Stimulated activated CD4-positive, alpha-beta T cell treated with anti-CD3 and anti-CD28 coated beads, Interleukin-1b, Interleukin-23, amount 100 ng/mL, for 24 hours (primary cell): ENCODE data around the gene RPS6KA4.

Experiments used
- DNase-seq, 4 experiments: peaks; one replicate each; pipeline ENCODE4 v3.0.0-alpha.2; 2020; ENCODE audit warnings: low read depth in 4 of 4, low spot score in 1 of 4

RPS6KA4 gene

DNA sequence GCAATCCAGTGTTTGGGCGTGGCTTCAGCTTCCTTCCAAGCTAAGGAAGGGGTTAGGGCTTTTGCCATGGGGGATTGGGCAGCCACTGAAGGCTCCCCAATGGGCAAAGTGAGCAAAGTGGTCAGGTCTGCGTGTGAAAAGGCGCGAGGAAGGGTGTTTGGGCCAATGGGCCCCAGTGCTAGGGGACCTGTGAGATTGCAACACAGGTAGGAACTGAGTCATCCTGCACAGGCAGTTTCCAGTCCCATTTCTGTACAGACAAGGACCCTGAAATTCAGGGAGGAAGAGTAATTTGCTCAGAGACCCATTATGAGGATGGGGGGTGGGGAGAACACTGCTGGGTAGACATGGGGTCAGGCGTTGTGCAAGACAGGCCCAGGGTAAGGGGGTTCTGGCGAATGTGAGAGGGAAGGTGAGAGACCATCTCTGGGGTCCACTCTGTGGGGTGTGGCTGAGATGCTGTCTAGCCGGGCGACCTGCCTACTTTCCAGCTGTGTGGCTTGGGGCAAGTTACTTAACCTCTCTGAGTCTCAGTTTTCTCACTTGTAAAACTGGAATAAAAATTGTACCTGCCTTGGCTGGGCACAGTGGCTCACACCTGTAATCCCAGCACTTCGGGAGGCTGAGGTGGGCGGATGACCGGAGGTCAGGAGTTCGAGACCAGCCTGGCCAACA, 11.6 kb upstream of the RPS6KA4 start:
- DNase-seq: no peak

DNA sequence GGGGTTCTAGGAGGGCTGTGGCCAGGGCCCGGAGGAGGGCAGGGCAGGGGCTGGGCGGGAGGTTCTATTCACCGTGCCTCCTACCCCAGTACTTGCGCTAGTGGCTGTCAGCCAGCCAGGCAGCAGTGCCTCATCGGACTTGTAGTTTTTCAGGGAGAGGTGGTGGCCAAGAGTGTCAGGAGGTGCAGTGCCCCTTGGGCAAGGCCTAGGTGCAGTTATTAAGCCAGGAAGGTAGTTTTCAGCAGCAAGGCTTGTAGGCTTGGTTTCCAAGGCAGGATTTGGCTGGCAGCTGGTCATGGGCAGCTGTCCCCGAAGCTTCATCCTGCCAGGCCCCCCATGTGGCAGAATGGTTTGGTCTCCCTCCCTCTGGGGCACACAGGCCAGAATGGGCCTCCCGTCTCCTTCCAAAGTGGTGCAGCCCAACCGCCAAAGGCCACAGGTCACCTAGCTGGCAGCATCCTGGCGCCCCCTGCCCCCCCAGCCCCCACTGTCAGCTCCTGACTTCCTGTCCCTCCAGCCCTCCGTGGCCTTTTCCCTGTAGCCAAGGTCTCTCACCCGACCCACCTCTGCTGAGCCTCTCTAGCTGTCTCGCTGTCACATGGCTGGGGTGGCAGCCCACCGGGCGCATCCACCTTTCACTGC, 10.5 kb upstream of the RPS6KA4 start:
- no peak for DNase-seq

DNA sequence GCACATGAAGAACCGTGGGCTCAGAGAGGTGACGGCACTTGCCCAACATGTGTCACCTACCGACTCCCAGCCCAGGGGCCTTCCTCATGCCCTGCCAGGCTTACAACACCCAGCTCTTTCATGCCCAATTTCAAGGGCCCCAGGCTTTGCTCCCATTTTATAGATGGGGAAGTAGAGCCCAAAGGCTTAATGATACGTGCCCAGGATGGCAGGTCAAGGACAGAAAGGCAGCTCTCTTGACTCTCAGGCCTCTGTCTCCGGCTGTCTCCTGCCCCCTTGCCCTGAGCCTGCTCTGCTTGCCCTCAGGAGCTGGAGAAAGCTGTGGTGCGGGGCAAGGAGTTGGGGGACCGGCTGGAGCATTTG, 10.0 kb upstream of the RPS6KA4 start:
- no peak for DNase-seq

DNA sequence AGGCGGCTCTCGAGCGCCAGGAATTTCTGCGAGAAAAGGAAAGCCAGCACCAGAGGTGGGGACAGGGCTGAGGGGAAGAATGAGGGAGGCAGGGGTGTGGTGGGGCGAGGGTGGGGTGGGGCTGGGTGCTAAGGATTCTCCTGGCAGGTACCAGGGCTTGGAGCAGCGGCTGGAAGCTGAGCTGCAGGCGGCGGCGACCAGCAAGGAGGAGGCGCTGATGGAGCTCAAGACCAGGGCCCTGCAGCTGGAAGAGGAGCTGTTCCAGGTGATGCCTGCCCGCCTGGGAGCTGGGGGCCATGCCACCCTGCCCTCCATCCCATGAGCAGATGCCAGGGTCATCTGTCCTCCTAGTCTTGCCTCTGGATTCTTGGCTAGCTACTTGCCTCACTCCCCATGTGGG, 9.6 kb upstream of the RPS6KA4 start:
- DNase-seq: no peak

DNA sequence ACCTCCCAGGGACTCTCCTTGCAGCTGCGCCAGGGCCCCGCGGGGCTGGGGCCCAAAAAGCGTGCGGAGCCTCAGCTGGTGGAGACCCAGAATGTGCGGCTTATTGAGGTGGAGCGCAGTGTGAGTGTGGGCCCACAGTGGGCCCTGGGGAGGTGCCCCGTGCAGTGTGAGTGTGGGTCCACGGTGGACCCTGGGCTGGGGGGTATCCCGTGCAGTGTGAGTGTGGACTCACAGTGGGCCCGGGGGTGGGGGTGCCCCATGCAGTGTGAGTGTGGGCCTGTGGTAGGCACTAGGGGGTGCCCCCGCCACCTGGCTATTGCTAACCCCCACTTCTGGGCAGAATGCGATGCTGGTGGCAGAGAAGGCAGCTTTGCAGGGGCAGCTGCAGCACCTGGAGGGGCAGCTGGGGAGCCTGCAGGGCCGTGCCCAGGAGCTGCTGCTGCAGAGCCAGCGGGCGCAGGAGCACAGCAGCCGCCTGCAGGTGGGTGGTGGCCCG, 7.8 kb upstream of the RPS6KA4 start:
- no peak for DNase-seq

DNA sequence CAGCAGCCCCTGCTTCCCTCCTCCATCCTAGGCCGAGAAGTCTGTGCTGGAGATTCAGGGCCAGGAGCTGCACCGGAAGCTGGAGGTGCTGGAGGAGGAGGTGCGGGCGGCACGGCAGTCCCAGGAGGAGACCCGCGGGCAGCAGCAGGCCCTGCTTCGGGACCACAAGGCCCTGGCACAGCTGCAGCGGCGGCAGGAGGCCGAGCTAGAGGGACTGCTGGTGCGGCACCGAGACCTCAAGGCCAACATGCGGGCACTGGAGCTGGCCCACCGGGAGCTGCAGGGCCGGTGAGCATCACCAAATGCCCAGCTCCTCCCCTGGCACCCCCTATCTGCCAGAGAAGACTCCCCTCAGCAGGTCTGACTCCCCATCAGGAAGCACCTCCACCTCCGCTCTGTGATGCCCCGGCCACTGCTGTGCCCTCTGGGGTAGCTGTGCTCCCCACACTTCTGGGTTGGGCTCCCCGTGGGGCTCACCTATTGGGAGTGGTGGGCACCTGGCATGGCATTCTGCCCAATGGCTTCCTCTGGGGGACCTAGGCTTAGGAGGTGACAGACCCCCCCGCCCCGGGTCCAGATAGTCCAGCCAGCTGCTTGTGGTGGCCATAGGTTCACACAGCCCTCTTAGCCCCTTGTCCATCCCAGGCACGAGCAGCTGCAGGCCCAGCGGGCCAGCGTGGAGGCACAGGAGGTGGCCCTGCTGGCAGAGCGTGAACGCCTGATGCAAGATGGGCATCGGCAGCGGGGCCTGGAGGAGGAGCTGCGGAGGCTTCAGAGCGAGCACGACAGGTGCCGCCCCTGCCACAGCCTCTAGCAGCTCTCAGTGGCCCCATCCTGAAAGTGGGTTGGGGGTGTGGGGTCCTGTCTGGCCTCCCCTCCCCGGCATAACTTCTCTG, 6.6 kb upstream of the RPS6KA4 start:
- no peak for DNase-seq

DNA sequence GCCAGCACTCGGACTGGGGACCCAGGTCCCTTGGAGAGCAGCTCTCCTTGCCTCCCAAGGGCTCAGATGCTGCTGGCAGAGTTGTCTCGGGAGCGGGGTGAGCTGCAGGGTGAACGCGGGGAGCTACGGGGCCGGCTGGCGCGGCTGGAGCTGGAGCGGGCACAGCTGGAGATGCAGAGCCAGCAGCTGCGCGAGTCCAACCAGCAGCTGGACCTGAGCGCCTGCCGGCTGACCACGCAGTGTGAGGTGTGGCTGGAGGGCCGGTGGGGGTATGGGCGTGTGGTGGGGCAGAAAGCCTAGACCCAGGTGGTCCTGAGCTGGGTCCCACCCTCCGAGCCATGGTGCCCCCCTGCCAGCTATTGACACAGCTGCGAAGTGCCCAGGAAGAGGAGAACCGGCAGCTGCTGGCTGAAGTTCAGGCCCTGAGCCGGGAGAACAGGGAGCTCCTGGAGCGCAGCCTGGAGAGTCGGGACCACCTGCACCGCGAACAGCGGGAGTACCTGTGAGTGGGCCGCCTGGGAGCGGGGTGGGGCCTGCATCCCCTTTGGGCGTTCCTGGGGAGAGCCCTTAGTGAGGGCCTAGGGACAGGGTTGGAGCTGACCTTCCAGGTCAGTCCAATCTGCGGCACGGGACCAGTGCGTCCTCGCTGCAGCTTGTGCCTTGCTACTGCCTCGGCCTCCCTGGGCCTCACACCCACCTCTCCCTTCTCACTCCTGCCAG, 5.8 kb upstream of the RPS6KA4 start:
- no peak for DNase-seq

DNA sequence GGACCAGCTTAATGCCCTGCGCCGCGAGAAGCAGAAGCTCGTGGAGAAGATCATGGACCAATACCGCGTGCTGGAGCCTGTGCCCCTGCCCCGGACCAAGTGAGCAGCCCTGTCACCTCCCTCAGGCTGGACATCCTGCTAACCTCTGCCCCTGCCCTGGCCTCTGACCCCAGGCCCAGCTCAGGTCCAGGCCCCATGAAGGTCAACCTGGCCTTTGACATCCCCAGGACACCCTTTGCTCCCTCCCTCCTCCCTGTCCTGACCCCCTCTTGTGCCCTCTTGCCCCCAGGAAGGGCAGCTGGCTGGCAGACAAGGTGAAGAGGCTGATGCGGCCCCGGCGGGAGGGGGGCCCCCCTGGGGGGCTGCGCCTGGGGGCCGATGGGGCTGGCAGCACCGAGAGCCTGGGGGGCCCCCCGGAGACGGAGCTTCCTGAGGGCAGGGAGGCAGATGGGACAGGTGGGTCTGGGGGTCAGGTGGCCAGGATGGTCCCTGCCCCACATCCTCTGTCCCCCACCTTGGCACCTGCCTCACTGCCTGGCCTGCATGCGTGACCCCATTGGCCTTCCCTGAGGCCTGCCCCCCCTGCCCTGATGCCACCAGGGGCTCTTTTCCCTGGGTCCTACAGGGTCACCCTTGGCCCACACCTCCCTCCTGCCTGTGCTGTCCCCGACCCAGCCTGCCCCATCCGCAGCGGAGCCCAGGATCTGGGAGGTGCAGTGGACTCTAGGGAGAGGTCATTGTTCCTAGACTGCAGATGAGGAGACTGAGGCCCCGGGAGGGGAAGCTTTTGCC, 5.1 kb upstream of the RPS6KA4 start:
- no peak for DNase-seq

DNA sequence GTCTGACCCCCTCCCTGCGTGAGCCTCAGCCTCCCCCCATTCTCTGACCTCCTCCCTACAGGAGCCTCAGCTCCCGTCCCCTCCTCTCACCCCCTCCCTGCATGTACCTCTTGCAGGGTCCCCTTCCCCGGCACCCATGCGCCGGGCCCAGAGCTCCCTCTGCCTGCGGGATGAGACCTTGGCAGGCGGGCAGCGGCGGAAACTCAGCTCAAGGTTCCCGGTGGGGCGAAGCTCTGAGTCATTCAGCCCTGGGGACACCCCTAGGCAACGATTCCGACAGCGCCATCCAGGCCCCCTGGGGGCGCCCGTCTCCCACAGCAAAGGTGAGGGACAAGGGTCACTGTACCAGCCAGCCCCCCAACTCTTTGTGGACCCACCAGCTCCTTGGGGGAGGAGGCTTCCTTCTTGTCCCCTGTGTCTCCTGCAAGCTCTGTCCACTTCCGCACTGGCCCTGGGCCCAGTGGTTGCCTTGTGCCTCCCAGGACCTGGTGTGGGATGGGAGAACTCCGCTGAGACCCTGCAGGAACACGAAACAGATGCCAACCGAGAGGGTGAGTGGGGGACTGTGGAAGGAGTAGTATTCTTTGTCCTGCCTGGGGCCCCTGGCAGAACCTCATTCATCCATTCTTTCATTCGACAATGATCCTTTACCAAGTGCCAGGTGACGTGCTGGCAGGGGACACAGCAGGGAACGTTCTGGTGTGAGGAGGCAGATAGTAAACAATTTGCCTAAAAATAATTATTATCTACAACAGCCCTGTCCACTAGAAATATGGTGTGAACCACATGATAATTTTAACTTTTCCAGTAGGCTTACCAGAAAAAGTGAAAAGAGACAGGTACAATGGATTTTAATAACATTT, 3.7 kb upstream of the RPS6KA4 start:
- DNase-seq: peak in 1 of 4 experiments; percentile 32

DNA sequence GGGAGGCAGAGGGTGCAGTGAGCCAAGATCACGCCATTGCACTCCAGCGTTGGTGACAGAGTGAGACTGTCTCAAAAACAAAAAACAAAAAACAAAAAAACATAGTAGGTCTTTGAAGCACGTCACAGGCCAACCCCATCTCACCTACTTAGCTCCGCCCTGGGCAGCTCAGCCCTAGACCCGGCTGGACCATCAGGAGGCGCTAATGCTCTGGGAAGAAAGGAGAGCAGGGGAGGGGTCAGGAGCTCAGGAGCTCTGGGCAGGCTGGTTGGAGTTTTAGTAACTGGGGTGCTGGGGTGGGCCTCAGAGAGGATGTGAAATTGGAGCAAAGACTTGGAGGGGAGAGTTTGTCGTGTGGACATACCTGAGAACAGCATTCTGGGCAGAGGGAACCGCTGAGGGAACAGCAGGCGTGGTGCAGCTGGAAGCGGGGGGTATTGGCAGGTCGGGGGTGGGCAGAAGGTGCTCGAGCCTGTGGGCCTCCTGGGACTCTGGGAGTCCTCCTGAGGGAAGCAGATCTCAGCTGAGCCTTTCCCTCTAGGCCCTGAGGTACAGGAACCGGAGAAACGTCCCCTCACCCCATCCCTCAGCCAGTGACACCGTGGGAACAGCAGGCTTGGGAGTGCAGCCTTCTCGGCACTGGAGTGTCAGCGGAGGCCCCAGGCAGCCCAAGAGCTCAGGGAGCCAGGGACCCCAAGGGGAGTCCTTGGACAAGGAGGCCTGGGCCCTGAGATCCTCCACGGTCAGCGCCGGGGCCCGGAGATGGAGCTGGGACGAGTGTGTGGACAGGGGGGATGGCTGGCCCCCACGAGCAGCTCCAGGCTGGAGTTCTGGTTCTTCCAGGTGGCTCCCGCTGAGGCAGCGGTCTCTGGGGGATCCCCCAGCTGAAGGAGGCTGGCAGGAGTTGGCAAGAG, 2.2 kb upstream of the RPS6KA4 start:
- no peak for DNase-seq

DNA sequence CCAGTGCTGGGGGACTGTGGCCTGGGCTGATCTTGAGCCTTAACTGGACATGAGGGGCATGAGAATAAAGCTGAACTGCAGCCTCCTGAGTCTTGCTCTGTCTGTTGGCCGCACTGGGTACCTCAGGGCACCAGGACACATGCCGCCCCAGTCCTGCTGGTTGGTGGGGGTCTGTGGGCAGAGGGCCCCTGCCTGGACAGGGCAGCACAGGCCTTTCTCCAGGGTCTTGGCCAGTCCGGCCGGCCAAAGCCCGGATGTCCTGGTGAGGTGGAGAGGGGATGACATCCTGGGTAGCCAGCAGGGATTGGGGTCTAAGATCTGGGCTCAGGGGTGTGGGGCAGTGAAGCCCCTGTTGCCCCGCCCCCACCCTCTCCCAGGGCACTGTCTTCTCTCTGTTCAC, 1.5 kb upstream of the RPS6KA4 start:
- no peak for DNase-seq

DNA sequence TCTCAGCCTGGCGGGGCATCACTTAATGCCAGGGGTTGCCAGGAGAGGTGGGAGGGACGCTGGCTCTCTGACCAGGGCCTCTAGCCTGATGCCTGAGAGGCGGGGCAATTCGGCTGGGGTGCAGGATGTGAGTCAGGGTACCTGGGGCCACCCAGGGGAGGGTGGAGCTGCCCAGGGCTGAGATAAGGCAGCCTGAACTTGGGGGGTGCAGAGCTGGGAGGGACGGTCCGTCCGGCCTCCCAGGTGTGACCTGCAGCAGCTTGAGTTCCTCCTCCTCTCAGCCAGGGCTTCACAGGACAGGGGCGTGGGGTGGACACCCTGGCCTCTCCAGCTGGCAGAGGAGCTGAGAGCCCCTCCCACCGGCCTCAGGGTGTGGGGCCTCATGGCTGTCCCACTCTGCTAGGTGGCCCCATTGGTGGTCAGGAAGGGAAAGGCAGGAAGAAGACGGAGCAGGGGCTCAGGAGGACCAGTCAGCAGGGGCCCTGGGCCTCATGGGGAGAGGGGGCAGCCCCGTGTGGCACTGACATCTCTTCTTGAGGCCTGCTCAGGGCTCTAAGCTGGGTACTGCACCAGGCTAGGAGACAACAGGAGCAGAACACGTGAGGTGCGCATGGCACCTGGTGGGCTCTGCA, 942 bp upstream of the RPS6KA4 start:
- DNase-seq: peak in 1 of 4 experiments; percentile 18

DNA sequence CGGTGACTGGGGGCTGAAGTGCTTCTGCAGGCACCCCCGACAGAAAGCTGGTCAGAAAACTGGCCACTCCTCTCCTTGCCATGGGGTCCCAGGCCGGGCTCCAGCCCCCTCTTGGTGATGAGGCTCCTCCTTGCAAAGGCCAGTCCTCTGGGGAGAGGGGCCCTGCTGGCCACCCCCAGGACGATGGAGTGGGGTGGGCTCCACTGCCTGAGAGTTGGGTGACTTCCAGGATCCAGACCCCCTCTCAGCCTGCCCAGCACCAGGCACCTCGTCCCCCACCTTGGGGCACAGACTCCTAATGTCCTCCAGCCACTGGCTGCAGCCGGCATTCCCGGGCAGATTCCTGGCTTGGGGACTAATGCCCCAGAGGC, 441 bp upstream of the RPS6KA4 start:
- DNase-seq: no peak

DNA sequence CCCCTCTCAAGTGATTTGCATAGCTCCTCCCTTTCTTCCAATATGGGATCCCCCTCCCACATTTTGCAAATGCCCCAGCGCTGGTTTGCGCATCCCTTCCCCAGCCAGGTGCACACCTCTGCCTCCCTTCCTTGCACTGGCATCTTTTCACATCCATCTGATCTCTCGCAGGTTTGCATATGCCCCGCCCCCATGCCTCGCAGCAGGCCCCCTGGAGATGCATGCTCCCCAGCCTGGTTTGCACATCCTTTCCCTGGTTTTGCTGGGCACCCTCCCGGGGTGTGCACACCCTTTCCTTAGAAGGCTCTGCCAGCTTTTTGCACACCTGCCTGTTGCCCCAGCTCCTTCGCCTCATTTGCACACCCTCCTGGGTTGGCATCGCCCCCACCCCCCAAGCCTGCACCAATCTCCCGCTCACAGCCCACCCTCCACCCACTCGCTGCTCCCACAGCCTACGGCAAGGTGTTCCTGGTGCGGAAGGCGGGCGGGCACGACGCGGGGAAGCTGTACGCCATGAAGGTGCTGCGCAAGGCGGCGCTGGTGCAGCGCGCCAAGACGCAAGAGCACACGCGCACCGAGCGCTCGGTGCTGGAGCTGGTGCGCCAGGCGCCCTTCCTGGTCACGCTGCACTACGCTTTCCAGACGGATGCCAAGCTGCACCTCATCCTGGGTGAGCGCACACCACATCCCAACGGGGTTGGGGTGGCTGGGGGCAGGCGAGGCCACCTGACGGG, 917 bp downstream of the RPS6KA4 start:
- DNase-seq: peak in 1 of 4 experiments; percentile 13

DNA sequence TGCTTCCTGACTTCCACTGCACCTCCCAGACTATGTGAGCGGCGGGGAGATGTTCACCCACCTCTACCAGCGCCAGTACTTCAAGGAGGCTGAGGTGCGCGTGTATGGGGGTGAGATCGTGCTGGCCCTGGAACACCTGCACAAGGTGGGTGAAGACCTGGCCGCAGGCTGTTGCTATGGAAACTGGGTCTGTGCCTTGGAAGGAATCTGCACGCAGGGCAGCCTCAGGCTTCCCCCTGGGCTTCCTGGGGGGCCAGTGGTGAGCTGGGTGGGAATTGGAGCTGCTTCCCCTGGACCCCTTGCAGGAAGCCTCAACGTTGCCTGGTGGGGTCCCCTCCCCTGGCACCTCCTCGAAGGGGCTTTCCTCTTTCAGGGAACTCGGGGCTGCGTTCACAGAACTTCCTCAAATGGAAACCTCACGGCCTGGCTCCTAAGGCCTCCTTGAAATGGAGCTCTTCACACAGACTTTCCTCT, 1.5 kb downstream of the RPS6KA4 start:
- DNase-seq: no peak

DNA sequence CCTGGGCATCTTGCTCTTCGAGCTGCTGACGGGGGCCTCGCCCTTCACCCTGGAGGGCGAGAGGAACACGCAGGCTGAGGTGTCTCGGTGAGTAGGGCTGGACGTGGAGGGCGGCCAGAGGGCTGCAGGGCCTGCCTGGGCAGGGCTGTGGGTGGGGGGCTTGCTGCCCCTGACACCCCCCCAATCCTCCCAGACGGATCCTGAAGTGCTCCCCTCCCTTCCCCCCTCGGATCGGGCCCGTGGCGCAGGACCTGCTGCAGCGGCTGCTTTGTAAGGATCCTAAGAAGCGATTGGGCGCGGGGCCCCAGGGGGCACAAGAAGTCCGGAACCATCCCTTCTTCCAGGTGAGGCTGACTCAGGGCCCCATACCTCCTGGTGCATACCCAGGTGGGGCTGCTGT, 2.7 kb downstream of the RPS6KA4 start:
- no peak for DNase-seq

DNA sequence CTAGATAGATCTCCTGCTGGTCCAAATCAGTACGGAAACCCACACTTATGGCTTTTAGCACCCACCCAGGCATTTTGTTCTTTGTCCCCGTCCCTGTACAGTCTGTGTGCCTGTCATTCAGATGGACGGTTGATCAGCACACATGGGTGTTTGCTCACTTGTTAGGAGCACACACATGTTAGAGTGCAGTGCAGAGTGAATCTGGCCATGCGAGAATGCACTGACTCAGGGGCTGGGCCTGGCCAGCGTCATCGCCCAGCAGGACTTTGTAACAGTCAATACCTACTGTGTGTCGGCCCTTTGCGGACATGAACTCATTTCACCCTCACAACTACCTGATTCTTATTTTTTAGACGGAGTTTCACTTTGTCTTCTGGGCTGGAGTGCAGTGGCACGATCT, 3.4 kb downstream of the RPS6KA4 start:
- DNase-seq: no peak
